Activated CD8-positive, alpha-beta memory T cell treated with anti-CD3 and anti-CD28 coated beads for 4 hours (primary cell): ENCODE measurements around the gene ALDH3B1.

Experiments
- DNase-seq, 2 donors: peaks; one replicate each; pipeline ENCODE4 v3.0.0-alpha.2; 2020; ENCODE audit warnings: low read depth in 2 of 2

The ALDH3B1 gene

DNA sequence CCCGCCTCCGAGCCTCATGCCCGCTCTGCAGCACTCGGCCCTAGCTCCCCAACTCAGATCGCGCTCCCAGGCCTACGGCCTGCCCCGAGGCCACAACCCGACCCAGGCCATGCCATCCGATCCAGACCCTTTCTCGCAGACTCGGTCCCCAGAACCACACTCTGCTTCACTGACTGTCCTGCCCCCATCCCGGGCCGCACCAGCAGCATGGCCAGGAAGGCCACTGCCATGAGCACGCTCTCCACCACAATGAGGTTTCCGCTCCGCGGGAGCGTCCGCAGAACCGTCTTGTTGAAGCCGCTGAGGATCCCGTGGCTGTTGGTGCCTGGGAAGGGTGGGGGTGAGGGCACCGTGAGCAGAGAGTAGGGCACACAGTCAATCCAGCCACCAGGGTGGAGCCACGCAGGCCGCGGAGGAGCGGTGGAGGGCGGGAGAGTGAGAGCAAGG is 12.6 kb upstream of the ALDH3B1 start:
- no peak for DNase-seq

DNA sequence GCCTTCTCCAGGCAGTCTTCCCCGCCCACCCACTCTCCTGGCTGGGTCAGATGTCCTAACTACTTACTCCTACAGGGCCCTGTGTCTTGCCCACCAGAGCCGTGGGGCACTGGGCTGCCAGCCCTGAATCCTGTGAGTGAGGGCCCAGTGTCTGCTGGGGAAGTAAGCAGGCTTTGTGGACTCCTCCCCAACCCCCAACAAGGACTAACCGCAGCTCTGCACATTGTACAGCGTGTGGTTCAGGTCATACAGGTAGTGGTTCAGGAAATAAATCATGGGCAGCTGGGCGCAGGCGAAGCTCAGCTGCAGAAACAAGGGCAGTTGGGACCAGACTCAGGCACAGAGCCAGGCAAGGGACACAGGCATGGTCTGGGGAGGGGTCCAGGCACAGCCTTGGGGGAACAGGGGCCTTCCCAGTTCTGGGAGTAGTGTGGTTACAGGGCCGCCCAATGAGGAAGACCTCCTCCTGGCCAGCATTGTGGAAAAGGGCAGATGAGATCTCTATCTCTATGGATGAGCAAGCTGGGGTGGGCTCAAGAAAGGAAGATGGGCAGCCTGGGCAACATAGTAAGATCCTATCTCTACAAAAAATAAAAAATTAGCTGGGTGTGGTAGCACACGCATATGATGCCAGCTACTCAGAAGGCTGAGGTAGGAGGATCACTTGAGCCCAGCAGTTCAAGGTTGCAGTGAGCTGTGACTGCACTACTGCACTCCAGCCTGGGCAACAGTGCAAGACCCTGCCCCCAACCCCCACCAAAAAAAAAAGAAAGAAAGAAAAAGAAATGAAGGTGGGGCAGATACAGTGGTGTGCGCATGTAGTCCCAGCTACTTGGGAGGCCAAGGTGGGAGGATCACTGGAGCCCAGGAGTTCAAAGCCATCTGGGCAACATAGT is 11.7 kb upstream of the ALDH3B1 start:
- DNase-seq, result no peak

DNA sequence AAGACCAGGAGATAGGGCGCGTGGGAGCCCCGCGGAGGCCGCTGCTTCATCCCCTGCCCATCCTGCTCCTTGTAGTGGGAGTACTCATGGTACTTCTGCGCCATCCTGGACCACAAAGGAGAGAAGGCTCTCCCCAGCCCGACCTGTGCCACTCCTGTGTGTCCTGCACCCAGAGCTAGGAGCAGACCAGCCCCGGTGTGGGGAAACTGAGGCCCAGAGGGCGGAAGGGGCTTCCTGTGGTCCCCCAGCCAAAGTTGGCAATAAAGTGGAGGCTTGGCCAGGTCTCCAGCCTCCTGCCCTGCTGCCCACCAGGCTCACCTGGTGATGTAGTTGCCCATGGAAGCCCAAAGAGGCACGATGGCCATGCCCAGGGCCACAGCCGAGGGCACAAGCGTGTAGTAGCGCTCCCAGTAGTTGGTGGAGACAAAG is 10.9 kb upstream of the ALDH3B1 start:
- DNase-seq, result no peak

DNA sequence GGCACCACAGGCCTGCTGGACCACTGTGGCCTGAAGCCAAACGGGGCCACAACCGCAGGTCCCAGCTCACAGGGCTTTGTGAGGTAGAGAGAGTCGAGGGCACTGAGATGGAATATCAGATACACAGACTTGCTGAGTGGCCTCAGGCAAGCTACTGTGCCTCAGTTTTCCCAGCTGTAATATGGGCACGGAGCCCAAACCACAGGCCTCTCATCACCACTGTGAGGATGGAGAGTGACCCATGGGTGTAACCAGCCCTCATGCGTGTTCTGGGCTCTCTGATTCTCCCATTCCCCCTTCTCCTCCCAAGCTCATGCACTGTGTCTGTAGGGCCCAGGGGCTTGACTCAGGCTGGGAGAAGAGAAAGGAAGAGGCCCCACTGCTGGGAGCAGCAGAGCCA is 10.4 kb upstream of the ALDH3B1 start:
- DNase-seq, result no peak

DNA sequence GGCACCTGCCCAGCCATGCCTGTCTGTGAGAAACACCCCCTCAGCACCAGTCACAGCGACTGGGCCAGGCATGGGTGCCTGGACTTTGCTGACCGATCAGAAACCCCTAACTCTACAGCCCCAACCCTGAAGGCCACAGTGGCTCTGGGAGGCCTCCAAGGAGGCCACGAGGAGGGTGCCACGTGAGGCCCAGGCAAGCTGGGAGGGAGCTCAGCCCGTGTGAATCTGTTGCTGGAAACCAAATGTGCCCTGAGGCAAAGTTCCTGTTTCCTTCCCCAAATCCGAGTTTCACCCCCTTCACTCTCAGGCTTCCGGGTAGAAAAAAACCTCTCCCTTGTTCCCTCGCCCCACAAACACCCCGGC is 7.6 kb upstream of the ALDH3B1 start:
- no peak for DNase-seq

DNA sequence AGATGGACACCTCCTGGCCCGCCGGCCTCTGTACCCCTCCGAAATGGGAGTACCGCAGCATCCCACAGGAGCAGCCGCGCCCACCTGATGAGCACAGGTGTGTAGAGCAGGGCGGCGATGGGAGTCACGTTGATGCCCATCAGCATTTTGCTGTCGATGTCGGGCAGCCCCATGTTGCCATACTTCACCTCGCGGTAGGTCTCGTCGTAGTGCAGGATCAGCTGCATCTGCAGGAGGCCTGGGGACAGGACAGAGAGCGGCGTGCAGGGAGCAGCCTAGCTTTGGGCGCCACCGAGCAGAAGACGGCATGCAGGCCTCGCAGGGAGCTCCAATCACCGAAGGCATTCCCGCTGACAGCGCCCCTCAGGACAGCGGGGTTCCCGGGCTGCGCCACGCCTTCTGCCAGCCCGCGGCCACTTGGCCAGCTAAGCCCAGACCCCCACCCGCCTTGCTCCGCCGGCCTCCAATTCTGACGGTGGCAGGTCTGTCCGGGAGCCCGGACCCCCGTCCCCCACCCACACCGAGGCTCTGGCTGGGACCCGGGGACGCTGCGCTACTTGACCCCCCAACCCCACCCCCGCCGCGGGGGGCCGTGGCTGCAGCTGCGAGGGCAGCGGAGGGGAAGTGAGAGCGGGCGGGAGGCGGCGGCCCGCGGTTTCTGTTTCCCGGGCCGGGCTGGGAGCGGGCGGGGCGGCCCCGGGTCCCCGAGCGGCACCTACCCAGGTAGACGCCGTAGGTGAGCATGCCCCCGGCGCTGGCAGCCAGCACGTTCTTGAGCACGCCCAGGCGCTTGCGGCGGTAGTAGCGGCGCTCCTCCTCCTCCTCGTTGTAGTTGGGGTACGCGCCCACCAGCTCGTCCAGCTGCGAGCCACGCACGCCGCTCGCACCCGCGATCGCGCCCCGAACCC is 6.9 kb upstream of the ALDH3B1 start:
- DNase-seq, result peak in 1 of 2 donors; percentile 31

DNA sequence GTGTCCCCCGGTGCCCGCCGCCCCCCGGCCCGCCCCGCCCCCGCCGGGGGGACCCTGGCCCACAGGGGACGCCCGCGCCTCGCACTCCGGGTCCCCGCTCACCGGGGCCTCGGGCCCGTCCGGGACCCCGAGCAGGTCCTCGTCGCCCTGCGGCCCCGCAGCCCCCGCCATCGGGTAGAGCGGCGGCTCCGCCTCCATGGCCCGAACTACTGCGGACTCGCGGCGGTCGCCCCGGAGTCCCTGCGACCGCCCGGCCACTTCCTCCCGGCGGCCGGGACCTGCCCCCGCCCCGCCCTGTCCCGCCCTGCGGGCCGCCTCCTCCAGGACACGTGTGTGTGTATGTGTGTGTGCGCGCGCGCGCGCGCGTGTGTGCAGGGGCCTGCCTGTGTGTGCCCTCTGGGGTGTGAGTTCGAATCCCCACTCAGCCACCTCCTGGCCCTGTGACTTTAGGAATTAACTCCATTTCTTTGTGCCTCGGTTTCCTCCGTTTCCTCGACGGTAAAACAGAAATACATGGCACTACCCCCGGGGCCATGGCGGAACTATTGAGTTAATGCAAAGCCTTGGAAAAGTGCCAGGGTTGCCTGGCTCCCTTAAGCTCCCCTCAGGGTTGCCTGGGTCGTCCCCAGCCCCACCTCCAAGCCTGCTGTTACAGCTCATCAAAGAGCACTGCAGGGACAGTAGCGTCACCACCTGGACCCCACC is 6.1 kb upstream of the ALDH3B1 start, which contains the start of gene UNC93B1:
UNC93B1 (minus strand) TSS at position 252 of the 705 bp plus-strand sequence; CDS start at position 198, 54 bp downstream.
- DNase-seq, result peak; percentile 48 to 55

DNA sequence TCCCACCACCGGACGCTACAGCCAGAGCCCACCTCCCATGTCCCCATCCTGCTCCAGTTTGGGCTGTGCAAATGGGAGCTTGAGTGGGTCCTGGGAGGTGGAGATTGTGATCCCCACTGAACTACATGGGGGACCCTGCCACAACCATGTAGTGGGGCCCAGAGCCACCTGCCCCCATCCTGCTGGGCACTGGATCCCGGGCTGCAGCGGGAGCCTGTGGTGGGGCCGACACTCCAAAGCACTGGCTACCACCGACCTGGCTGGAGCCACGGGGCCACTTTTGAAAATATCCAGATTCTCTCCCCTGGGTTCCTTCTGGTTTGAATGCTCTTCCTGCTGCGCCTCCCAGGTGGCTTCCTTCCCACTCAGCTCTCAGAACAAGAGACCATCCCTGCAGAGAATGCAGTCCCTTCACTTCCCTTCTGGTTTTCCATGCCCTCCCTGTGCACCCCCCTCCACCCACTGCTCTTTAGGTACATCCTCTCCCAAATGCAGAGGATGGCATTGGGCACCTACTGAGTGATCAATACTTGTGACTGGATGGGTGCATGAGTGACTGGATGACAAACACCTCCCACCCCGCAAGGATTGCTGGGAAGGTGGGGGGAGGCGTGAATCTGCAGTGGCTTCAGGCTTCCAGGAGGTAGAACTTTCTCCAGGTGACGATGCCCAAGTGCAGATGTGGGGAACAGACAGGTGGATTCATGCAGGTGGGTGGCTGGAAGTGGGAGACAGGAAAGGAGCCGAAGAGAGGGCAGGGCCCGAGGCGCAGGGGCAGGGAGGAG is 5.4 kb upstream of the ALDH3B1 start:
- no peak for DNase-seq

DNA sequence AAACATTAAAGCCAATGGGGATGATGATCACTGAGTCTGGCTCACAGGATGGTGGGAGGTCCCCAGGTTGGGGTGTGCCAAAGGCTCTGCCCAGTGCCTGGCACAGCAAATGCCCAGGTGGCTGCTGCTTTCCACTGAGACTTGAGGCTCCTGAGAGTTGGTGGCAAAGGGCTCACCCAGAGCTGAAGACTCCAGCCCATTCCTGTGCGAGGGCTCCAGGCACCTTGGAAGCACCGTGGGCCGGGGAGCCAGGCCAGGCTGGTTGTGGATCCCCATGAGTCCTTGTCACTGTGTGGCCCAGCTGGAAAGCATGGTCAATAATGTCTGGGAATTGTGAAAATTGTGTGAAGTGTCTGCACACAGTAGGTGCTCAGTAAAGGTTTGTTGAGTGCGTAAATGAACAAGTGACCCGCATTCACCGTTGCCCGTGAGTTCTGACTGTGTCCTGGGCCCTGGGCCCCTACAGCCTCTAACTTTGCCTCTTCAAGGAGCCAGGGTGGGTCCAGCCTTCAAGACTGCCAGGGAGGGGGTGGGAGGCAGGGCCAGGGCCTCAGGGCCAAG is 3.4 kb upstream of the ALDH3B1 start:
- no peak for DNase-seq

DNA sequence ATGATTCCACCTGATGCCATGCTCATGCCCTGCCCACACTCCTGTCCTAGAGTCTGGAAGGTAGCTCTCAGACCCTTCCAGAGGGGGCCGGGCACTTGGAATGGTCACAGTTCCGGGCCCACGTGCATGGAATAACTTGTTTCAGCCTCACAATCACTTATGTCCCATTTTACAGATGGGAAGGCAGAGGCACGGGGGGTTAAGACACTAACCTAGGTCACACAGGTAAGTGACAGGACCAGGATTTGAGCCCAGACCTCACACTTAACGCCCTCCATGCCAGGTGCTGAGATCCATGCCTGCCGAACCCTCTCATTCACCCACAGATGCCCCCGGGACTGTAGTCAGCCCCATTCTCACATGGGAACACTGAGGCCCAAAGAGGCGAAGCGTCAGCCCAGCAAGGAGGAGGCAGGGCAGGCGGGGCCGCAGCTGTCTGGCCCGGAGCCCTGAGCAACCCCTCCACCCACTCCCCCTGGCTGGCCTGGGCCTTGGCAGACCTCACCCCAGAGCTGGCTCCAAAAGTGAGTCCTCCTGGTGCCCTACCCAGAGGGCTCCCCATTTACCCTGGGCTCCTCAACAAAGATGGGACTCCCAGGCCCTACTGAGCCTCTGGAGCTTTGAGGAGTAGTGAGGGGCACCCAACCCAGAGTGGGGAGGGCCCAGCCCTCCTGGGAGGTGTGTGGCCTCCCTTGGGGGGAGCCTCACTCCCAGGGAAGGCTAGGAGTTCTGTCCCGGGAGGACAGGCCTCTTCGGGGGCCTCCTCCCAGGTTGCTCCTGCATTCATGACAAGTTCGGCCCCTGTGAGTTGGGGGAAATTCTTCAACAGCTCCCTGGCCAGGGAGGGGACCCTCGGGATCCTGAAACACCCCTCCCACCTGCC is 2.4 kb upstream of the ALDH3B1 start:
- DNase-seq, result no peak

DNA sequence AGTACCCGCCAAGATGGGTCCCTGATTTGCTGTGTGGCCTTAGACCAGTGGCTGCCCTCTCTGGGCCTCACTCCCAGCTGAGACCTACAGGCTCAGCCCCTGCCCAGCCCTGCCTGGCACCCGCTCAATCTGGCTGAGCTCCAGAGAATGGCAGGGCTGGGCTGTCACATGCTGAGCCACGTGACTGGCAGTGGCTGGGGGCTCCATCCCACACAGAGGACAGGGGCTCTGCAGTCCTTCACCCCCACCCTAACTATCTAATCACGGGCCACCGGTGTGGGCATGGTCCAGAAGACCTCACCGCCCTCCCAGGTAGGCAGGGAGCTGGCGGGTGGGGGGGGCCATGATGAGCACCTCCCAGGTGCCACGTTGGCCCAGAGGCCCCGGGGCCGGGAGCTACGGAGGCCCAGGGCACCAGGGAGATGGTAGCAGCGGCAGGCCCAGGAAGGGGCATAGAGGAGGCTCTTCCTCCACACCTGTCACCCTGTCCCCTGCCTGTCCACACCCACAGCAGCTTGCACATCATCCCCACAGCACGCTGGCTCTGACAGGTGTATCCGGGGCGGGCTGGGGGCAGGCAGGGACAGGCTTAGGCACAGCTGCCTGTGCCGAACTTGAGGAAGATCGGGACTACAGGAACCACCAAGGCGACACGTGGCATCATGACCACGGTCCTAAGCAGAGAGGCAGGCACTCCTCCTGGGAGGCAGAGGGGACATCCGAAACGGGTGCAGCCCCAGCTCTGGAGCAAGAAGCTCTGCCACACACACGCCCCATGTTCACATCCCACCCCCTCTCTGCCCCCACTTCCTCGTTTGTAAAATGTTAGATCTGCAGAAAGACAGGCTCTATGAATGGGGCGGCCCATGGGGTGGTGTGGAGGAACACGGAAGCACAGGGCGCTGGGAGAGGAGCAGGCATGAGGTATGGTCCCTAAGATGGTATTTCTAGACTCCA is 1.5 kb upstream of the ALDH3B1 start:
- no peak for DNase-seq

DNA sequence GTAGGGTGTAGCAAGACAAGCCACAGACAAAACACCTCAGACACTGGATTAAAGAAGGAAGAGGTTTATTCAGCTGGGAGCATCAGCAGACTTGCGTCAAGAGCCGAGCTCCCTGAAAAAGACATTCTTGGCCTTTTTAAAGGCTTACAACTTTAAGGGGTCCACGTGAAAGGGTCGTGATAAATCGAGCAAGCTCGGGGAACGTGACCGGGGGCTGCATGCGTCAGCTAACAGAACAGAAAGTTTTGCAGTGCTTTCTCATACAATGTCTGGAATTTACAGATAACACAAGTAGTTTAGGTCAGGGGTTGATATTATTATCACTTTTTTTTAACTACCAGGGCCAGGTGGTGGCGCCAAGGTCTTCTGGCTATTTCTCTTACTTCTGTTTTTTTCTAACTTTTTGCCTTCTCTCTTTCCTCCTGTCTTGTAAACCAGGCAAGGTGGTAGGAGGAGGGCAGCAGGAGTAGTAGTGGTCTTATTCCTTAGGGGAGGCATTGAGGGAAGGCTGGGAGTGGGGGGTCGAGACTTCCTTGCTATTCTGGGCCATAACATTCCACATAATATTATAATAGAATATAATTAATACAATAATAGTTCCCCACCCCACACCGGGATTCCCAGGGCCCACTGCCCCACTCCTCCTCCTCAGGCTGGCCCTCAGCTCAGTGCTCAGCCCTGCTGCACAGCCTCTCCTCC is 587 bp upstream of the ALDH3B1 start:
- no peak for DNase-seq

DNA sequence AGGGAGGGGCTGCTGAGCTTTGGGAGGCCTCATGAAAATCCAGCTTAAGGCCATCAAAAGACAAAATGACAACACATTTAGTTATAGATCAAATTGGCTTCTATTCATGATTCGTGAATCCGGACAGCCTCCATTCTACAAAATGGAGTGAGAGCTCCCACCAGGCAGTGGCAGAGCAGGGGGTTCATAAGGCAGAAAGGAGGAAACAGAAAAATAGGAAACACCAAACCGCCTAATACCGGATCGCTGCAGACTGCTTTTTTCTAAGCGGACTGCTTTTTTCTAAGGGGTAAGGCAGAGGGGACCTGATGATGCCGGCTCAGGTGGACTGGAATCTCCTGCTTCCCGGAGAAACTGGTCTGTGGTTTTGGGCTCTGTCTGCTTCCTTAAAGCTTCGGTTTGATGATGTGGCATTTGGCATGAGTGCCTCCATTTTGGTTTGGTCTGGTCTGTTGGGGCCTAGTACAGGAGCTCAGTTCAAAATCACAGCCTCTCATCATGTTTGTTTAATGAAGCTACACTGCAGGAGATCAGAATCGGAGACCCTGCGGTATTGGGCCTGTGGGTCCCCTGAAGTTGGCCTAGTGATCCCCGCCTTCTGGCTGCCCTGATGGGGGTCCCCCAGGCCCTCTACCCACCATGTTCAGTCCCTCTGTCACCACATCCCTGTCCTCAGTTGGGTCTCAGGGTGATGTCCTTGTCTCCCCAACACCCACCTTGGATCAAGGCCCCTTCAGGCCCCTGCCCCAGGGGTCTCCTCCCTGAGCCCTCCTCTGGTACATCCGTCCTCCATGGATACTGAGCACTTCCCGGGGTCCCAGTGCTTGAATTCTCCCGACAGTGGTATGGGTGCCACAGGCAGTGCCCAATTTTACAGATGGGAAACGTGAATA is 1.2 kb downstream of the ALDH3B1 start:
- DNase-seq, result no peak

DNA sequence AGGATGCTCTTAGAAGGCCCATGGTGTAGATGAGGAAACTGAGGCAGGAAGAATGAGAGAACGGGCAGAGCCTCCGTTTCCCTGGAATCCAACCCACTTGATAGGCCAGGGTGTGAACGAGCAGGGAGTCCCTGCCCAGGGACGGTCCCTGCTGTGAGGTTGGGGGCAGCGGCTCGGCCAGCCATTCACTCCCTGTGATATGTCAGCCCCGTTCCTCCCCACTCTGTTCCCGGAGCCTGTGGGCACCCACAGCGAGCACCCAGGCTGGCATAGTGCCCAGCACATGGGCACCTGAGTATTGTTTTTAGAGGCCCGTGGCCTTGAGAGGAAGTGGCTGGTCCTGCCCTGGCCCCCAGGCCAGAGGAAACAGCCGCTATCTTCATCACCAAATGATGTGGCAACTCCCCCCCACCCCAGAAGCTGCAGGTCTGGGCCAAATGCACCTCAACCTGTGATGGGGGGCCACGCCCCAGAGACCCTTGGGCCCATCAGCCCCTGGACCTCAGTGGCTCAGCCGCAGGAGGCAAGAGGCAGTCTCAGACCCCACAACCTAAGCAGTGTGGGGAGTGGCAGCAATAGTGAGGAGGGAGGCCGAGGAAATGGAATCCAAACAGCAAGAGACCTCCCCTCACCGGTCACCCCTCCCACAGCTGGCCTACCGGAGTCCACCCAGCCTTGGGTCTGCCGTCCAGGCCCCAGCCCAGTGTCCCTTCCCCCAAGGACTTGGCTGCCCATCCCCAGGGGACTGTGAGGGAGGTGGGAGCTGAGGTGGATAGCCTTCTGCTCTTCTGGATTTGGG is 2.1 kb downstream of the ALDH3B1 start:
- no peak for DNase-seq

DNA sequence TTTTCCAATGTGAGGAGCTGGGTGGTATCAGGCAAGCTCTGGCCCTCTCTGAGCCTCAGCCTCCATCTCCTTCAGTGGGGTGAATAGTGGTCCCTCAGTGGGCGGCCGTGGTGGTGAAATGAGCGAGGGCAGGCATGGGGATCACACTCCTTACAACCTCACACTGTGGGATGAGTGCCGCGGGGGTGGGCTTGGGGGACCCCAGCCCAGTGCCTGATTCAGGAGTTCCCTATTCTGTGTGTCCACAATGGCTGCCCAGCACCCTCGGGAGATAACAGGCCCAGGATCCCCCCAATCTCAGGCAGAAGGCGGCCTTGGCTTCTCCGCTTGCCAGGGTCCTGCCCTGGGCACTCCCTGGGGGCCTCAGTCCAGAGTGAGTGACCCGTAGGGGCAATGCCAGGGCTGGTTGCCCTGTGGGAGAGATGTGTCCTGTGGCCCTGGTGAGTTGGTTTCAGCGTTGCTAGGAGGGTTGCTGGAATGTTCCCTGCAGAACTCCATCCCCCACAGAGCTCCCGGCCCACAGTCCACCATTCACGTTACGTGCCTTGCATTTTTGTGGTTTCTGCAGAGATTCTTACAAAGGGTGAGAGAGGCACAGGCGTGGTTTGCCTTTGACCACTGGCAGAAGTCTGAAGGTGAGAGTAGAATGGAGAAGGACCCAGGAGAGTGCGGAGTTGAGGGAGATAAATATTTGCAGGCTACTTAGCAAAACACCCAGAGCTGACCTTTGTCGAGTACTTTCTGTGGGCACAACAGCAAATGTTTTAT is 2.9 kb downstream of the ALDH3B1 start:
- no peak for DNase-seq
